GM19043 (cell line): ENCODE measurements around the gene TEKT2.

Experiments
- ATAC-seq: cut with Tn5 transposase; IDR thresholded peaks from one replicate; pipeline ENCODE4 v1.9.1; 2021; ENCODE audit warnings: low read depth; ENCODE audit not compliant: unreplicated experiment

The TEKT2 gene

DNA sequence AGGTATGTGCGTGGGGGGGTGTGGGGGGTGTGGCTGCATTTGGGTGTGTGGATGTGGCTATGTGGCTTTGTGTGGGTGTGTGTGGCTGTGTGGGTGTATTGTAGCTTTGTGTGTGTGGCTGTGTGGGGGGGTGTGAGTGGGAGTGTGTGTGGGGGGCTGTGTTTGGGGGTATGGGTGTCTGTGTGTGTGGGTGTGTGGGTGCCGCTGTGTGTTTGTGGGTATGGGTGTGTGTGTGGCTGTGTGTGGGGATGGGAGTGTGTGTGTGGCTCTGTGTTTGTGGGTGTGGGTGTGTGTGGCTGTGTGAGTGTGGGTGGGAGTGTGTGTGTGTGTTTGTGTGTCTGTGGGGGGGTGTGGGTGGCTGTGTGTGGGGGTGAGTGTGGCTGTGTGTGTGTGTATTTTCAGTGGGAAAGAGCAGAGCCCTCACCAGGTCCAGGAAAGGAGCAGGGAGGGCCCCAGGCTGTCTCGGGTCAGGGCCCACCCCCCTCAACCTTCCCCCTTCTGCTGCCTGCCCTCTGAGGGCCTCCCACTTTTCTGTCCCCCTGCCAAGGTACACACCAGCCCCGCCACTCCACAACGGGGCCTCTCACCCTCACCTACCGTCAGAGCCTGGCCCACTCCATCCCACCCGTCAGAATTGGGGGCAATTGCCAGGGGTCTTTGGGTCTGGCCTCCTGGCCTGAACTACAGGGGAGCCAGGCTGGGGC lies 43.1 kb downstream of the TEKT2 start:
- ATAC-seq = no peak

- no peak for ATAC-seq
Observed at GRCh38 chr1:36128126-36128904, 44.4 kb downstream of the TEKT2 start.

DNA sequence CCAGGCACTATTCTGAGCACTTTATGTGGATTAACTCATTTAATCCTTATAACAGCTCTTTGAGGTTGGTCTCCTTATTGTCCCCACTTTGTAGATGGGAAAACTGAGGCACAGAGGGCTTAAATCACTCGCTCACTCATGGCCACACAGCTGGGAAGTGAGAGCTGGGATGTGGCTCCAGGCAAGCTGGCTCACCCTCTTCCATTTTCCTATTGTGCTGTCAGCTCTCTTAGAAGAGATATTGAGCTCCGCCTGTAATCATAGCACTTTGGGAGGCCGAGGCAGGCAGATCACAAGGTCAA lies 45.0 kb downstream of the TEKT2 start:
- ATAC-seq = no peak

DNA sequence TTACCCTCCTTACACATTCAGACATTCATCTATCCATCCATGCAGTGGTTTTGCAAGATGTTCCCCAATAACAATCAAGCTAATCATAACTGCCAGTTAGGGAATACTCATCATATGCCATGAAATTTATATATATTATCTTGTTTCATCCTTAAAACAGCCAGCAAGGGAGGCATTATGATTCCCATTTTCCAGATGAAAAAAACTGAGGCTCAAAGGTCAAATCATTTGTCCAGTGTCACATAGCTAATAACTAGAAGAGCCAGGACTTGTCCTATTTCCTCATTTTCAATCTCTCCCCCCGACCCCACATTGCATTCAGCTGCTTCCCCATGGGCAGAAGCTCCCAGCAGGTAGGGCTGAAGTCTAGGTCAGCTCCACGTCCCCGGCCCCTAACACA lies 48.1 kb downstream of the TEKT2 start:
- no peak for ATAC-seq

- no peak for ATAC-seq
Observed at GRCh38 chr1:36133484-36133883, 49.6 kb downstream of the TEKT2 start.

- ATAC-seq = no peak
Observed at GRCh38 chr1:36134031-36134430, 50.1 kb downstream of the TEKT2 start.

DNA sequence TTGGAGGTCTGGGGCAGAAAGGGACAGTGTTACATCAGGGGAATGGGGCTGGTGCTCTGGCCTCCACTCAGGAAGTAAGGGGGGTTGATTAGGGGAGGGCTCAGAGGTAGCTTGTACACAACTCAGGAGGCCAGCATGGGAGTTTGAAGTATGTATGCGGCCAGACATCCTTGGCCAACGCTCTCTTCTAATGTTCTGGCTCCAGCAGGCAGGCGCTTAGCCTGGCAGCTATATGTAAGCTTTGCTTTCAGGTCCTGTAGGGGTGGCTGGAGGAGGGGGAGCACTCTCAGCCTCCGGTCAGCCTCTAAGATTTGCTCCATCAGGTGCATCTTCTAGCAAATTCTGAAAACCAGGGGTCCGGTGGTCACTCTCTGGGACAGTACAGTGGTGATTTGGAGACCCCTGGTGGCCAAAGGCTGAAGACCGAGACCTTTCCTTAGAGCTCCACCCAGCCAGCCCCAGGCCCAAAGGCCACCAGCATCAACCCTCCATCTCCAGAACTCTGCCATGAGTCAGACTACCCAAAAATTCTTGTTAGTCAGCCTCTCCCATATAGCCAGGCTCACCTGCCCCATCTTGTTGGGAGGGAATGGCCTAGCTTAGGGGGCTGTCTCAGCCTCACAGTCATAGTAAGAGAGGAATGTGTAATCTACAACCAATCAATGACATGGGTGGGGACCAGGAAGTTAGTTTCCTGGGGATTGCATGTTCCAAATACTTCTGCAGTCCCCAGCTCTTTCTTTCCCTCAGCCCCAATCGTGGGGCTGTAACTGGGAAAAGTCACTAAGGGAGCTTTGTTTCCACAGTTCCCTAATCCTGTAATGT lies 50.8 kb downstream of the TEKT2 start:
- no peak for ATAC-seq

DNA sequence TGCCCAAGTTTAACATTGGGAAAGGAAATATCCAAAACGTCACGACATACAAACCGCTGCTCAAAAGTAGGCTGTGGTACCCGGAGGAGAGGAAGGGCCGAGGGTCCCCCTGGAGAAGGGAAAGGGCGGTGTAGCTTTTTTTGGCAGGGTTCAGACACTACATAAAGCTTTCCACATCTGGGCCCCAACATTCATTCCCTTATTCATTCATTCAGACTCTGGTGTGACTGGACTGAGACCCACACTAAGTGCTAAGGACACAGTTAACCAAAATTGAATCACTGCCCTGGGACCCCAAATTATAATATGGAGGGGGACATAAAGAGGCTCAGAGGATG lies 51.4 kb downstream of the TEKT2 start:
- no peak for ATAC-seq

GRCh38 chr1:36135796-36136195 lies 51.9 kb downstream of the TEKT2 start:
- ATAC-seq = no peak

- no peak for ATAC-seq
Observed at GRCh38 chr1:36136535-36136934, 52.6 kb downstream of the TEKT2 start.

DNA sequence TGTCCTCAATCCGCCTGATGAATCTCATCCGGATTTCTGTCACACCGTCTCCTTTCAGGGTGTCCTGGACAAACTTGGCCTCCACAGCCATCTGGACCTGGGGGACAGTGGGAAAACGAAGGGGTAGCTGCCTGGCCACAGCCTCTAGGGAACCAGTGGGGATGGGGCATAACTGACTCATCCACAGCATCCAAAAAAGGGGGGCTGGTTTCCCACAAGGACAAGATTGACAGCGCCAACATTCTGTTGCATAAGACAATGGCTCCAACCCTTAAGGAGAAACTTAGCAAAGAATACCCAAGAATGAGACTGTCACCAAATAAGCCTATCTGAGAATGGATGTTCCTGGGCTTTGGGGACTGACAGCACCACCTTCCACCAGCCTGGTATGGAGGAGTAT lies 53.3 kb downstream of the TEKT2 start:
- no peak for ATAC-seq

GRCh38 chr1:36137776-36138175 lies 53.9 kb downstream of the TEKT2 start:
- no peak for ATAC-seq
